H9 (cell line): ENCODE results near the gene COL8A1. TPM values are rescaled to one million over a fixed set of nuclear protein-coding genes. Genes with fewer than 3 reads are reported as not detected.

ENCODE experiments used
- DNase-seq: peaks from one replicate; pipeline ENCODE4 v3.0.0-alpha.2; 2017
- H2AFZ ChIP-seq: one replicate; pipeline ENCODE4 v1.6.1; 2013; ENCODE audit warnings: mild to moderate bottlenecking, low read length, control low read depth, moderate library complexity
- H2AK5ac ChIP-seq: 2 replicates; pipeline ENCODE4 v1.6.1; 2013; ENCODE audit warnings: low read length, control low read depth, mixed read lengths; ENCODE audit not compliant: insufficient read length
- H2BK120ac ChIP-seq: one replicate; pipeline ENCODE4 v1.6.1; 2013; ENCODE audit warnings: low read depth, mild to moderate bottlenecking, low read length, control low read depth, inconsistent platforms; ENCODE audit not compliant: poor library complexity, severe bottlenecking
- H2BK12ac ChIP-seq: 2 replicates; pipeline ENCODE4 v1.6.1; 2013; ENCODE audit warnings: low read length, control low read depth, mixed read lengths, low read depth; ENCODE audit not compliant: insufficient read length
- H2BK15ac ChIP-seq: 2 replicates; pipeline ENCODE4 v1.6.1; 2013; ENCODE audit warnings: low read depth, low read length, control low read depth
- H2BK20ac ChIP-seq: one replicate; pipeline ENCODE4 v1.6.1; 2013; ENCODE audit warnings: low read depth, mild to moderate bottlenecking, low read length, control low read depth, inconsistent platforms; ENCODE audit not compliant: poor library complexity, severe bottlenecking
- H2BK5ac ChIP-seq: 2 replicates; pipeline ENCODE4 v1.6.1; 2013; ENCODE audit warnings: low read length, control low read depth, mixed read lengths; ENCODE audit not compliant: insufficient read length
- H3K14ac ChIP-seq: 2 replicates; pipeline ENCODE4 v1.6.1; 2013; ENCODE audit warnings: low read length, control low read depth; ENCODE audit not compliant: insufficient read depth
- H3K18ac ChIP-seq: 2 replicates; pipeline ENCODE4 v1.6.1; 2013; ENCODE audit warnings: low read depth, mild to moderate bottlenecking, mixed read lengths, low read length, control low read depth; ENCODE audit not compliant: insufficient read length
- H3K23ac ChIP-seq: 2 replicates; pipeline ENCODE4 v1.6.1; 2013; ENCODE audit warnings: low read length, control low read depth, mixed read lengths, low read depth; ENCODE audit not compliant: insufficient read length
- H3K23me2 ChIP-seq: 2 replicates; pipeline ENCODE4 v1.6.1; 2013; ENCODE audit warnings: low read depth, mild to moderate bottlenecking, mixed read lengths, low read length, control low read depth; ENCODE audit not compliant: insufficient read length, poor library complexity, severe bottlenecking
- H3K27ac ChIP-seq: 2 replicates; pipeline ENCODE4 v1.5.1; 2013; ENCODE audit warnings: low read length, control low read depth, mixed read lengths, low read depth; ENCODE audit not compliant: insufficient read length
- H3K27me3 ChIP-seq: 2 replicates; pipeline ENCODE4 v1.6.1; 2013; ENCODE audit warnings: low read length, control low read depth, inconsistent platforms; ENCODE audit not compliant: insufficient read depth
- H3K4ac ChIP-seq: 2 replicates; pipeline ENCODE4 v1.6.1; 2013; ENCODE audit warnings: low read depth, mild to moderate bottlenecking, control low read depth, inconsistent platforms, low read length, moderate library complexity
- H3K4me1 ChIP-seq: 2 replicates; pipeline ENCODE4 v1.6.1; 2013; ENCODE audit warnings: low read length, control low read depth, inconsistent platforms; ENCODE audit not compliant: insufficient read depth
- H3K4me2 ChIP-seq: 2 replicates; pipeline ENCODE4 v1.6.1; 2013; ENCODE audit warnings: low read length, control low read depth, mixed read lengths; ENCODE audit not compliant: insufficient read length, insufficient read depth
- H3K56ac ChIP-seq: 2 replicates; pipeline ENCODE4 v1.6.1; 2013; ENCODE audit warnings: low read depth, mild to moderate bottlenecking, mixed read lengths, low read length, control low read depth; ENCODE audit not compliant: insufficient read length
- H3K79me1 ChIP-seq: 2 replicates; pipeline ENCODE4 v1.6.1; 2013; ENCODE audit warnings: low read depth, mild to moderate bottlenecking, moderate library complexity, low read length, control low read depth, inconsistent platforms; ENCODE audit not compliant: insufficient read depth, poor library complexity, severe bottlenecking
- H3K79me2 ChIP-seq: 2 replicates; pipeline ENCODE4 v1.6.1; 2013; ENCODE audit warnings: low read length, control low read depth, inconsistent platforms; ENCODE audit not compliant: insufficient read depth
- H3K9ac ChIP-seq: 2 replicates; pipeline ENCODE4 v1.6.1; 2013; ENCODE audit warnings: low read length, control low read depth, mixed read lengths; ENCODE audit not compliant: insufficient read length; ENCODE audit errors: extremely low read depth
- H3K9me3 ChIP-seq: one replicate; pipeline ENCODE4 v1.6.1; 2013; ENCODE audit warnings: low read depth, low read length, inconsistent platforms; ENCODE audit not compliant: control insufficient read depth
- H3T11ph ChIP-seq: one replicate; pipeline ENCODE4 v1.6.1; 2013; ENCODE audit warnings: mild to moderate bottlenecking, low read length, control low read depth, inconsistent platforms
- H4K20me1 ChIP-seq: one replicate; pipeline ENCODE4 v1.6.1; 2013; ENCODE audit not compliant: control insufficient read depth, insufficient read length, insufficient read depth
- H4K5ac ChIP-seq: 2 replicates; pipeline ENCODE4 v1.6.1; 2013; ENCODE audit warnings: low read depth, mild to moderate bottlenecking, mixed read lengths, low read length, control low read depth; ENCODE audit not compliant: insufficient read length
- H4K8ac ChIP-seq: replicated peaks from 2 replicates; pipeline ENCODE4 v1.6.1; 2013; ENCODE audit warnings: low read length, control low read depth, mixed read lengths, low read depth; ENCODE audit not compliant: insufficient read length
- H4K91ac ChIP-seq: 2 replicates; pipeline ENCODE4 v1.6.1; 2013; ENCODE audit warnings: low read depth, mild to moderate bottlenecking, moderate library complexity, mixed read lengths, low read length, control low read depth; ENCODE audit not compliant: insufficient read length
- H3K27ac Mint-ChIP-seq, 3 experiments: 2 replicates in 2 of 3; 3 replicates in 1 of 3; pipeline ENCODE4 v1.8.0; 2020 to 2021; ENCODE audit warnings: mixed read lengths in 3 of 3, mild to moderate bottlenecking in 1 of 3, moderate library complexity in 1 of 3
- H3K27me3 Mint-ChIP-seq: 2 replicates; pipeline ENCODE4 v1.8.0; 2021; ENCODE audit warnings: low read depth, mild to moderate bottlenecking, moderate library complexity, mixed read lengths
- H3K36me3 Mint-ChIP-seq, 3 experiments: 2 replicates in 2 of 3; 3 replicates in 1 of 3; pipeline ENCODE4 v1.8.0; 2020 to 2021; ENCODE audit warnings: low read depth in 3 of 3, mixed read lengths in 3 of 3; ENCODE audit not compliant: insufficient read depth in 1 of 3
- H3K4me1 Mint-ChIP-seq, 2 experiments: 2 replicates each; pipeline ENCODE4 v1.8.0; 2020; ENCODE audit warnings: mixed read lengths in 2 of 2
- H3K4me3 Mint-ChIP-seq, 2 experiments: 2 replicates in 1 of 2; 3 replicates in 1 of 2; pipeline ENCODE4 v1.8.0; 2020 to 2021; ENCODE audit warnings: mild to moderate bottlenecking in 2 of 2, mixed read lengths in 2 of 2, moderate library complexity in 1 of 2
- H3K9me3 Mint-ChIP-seq, 2 experiments: 2 replicates in 1 of 2; 3 replicates in 1 of 2; pipeline ENCODE4 v1.8.0; 2020; ENCODE audit warnings: mild to moderate bottlenecking in 2 of 2, mixed read lengths in 2 of 2, moderate library complexity in 1 of 2
- CTCF ChIP-seq: fragments of 200-600 bp; sonication (generic); conservative IDR thresholded peaks from 3 replicates; pipeline ENCODE4 v1.8.0; 2021; ENCODE audit warnings: antibody characterized with exemption, mild to moderate bottlenecking
- WGBS: extraction: QIAGEN DNeasy Blood & Tissue Kit; methylation state at CpG from one replicate; pipeline ENCODE4 v1.1.7; 2013; ENCODE audit warnings: missing lambda C conversion rate, low lambda C conversion rate, mixed read lengths; ENCODE audit not compliant: insufficient read length; ENCODE audit errors: extremely low coverage; 5-methylcytosine and 5-hydroxymethylcytosine counted together
- total RNA-seq: library from RNA; stranded (reverse); gene quantifications from 2 replicates; pipeline ENCODE4 v1.2.1, GENCODE V29; 2021

The COL8A1 gene
- total RNA-seq, 1 experiment from 2014 or later: 0.17 TPM

GRCh38 chr3:99713440-99713839, 75.0 kb downstream of the COL8A1 start:
- DNase-seq: no peak
- no peak overlapping the region for H3K27ac ChIP-seq
- no peak overlapping the region for H3K56ac ChIP-seq
- H2BK12ac ChIP-seq: no peak overlapping the region
- 0 out of 2 replicates have a peak, but pooled peaks cover 2% of the 10 kb centered on the region for H3K4me1 ChIP-seq
- no peaks in the 10 kb centered on the region for H3K27me3 ChIP-seq
- Mint-ChIP-seq H3K27me3 (no peaks in the 10 kb centered on the region), H3K4me3 (no peak overlapping the region), H3K27ac (no peak overlapping the region; a peak in 1 of 7 replicates), H3K36me3 (no peaks in the 10 kb centered on the region), H3K4me1 (peaks cover 11 to 18% of the 10 kb centered on the region in 2 experiments), H3K9me3 (no peaks in the 10 kb centered on the region)
- H4K20me1 ChIP-seq: no peaks in the 10 kb centered on the region
- no peak overlapping the region for H2AK5ac ChIP-seq
- no peak overlapping the region for H2BK5ac ChIP-seq
- no peak overlapping the region for H2BK120ac ChIP-seq
- WGBS: no CpG with 5 or more reads among the region's 5 CpGs
- H3T11ph ChIP-seq: no peak overlapping the region
- no peak overlapping the region for H4K5ac ChIP-seq
- H3K4me2 ChIP-seq: no peak overlapping the region
- H3K14ac ChIP-seq: no peak overlapping the region
- no peak overlapping the region for H4K8ac ChIP-seq
- H3K23me2 ChIP-seq: no peaks in the 10 kb centered on the region
- H3K18ac ChIP-seq: no peak overlapping the region
- no peak overlapping the region for H3K9ac ChIP-seq
- H2AFZ ChIP-seq: no peak overlapping the region
- no peaks in the 10 kb centered on the region for H3K79me1 ChIP-seq
- no peak overlapping the region for H2BK20ac ChIP-seq
- no peak for TF ChIP-seq CTCF
- no peaks in the 10 kb centered on the region for H3K9me3 ChIP-seq
- no peaks in the 10 kb centered on the region for H3K79me2 ChIP-seq
- H3K23ac ChIP-seq: no peak overlapping the region
- H2BK15ac ChIP-seq: no peak overlapping the region
- H3K4ac ChIP-seq: no peak overlapping the region
- no peak overlapping the region for H4K91ac ChIP-seq
